Neutrophil (primary cell): ENCODE results near the gene LIPJ.

Experiments
- H3K27ac ChIP-seq: fragments of 200-600 bp; sonication (generic); 2 replicates; pipeline ENCODE4 v1.5.1; 2016; ENCODE audit warnings: mild to moderate bottlenecking, moderate library complexity
- H3K27me3 ChIP-seq: fragments of 200-600 bp; sonication (generic); 2 replicates; pipeline ENCODE4 v1.6.0; 2016; ENCODE audit warnings: mild to moderate bottlenecking
- H3K36me3 ChIP-seq: fragments of 200-600 bp; sonication (generic); 2 replicates; pipeline ENCODE4 v1.5.1; 2017
- H3K4me1 ChIP-seq, 2 experiments: fragments of 200-600 bp in 1 of 2; sonication (generic) in 1 of 2; 1 replicate in 1 of 2; 2 replicates in 1 of 2; pipeline versions ENCODE4 v1.5.1 to v1.6.1; 2013 to 2016; ENCODE audit warnings: low read depth in 1 of 2, low read length in 1 of 2, mild to moderate bottlenecking in 1 of 2, moderate library complexity in 1 of 2; ENCODE audit not compliant: control insufficient read depth in 1 of 2, insufficient read depth in 1 of 2
- H3K4me3 ChIP-seq, 2 experiments: fragments of 200-600 bp in 1 of 2; sonication (generic) in 1 of 2; 1 replicate in 1 of 2; 2 replicates in 1 of 2; pipeline ENCODE4 v1.5.1; 2013 to 2016; ENCODE audit warnings: low read depth in 1 of 2, low read length in 1 of 2, mild to moderate bottlenecking in 1 of 2, moderate library complexity in 1 of 2
- H3K9me3 ChIP-seq: fragments of 200-600 bp; sonication (generic); 2 replicates; pipeline ENCODE4 v1.5.1; 2016
- TF ChIP-seq, protein P1 (sequence below): fragments of 200-600 bp; sonication (generic); IDR thresholded peaks from 2 replicates; pipeline ENCODE4 v1.5.1; 2016; ENCODE audit warnings: antibody characterized with exemption

The LIPJ gene

DNA sequence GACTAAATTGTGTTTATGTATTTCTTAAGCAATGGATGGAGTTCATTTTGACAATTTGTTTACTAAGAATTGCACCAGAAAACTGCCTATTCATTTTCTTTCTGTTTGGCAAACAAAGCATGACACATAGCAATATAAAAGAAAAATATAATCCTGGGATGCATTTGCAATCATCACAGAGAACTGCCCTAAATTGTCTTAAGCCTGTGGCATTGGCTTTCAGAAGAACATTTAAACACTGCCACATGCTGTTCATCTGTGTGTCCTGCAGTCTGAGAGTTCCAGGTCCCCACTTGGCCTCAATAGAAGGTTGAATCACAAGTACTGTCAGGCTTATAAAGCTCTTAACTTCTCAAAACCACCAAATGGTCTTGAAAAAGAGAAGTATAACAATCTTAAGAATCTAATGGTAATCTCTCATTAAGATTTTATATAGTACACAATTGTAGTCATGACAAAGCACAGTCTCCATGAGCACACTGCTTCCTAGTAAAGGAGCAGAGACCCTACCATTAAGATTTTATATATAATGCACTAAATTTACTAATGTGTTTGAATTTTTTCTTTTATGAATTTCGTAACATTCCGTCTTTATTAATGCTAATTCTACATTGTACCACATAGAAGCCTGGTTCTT, 33.3 kb upstream of the LIPJ start:
- TF ChIP-seq, protein P1, sequence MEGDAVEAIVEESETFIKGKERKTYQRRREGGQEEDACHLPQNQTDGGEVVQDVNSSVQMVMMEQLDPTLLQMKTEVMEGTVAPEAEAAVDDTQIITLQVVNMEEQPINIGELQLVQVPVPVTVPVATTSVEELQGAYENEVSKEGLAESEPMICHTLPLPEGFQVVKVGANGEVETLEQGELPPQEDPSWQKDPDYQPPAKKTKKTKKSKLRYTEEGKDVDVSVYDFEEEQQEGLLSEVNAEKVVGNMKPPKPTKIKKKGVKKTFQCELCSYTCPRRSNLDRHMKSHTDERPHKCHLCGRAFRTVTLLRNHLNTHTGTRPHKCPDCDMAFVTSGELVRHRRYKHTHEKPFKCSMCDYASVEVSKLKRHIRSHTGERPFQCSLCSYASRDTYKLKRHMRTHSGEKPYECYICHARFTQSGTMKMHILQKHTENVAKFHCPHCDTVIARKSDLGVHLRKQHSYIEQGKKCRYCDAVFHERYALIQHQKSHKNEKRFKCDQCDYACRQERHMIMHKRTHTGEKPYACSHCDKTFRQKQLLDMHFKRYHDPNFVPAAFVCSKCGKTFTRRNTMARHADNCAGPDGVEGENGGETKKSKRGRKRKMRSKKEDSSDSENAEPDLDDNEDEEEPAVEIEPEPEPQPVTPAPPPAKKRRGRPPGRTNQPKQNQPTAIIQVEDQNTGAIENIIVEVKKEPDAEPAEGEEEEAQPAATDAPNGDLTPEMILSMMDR, result peak; percentile 66
- Histone ChIP-seq H3K36me3 (no peaks in the 10 kb centered on the region), H3K27ac (no peak overlapping the region), H3K4me3 (no peak overlapping the region), H3K9me3 (no peaks in the 10 kb centered on the region), H3K27me3 (no peaks in the 10 kb centered on the region), H3K4me1 (peaks cover 4% of the 10 kb centered on the region in 2 experiments)

DNA sequence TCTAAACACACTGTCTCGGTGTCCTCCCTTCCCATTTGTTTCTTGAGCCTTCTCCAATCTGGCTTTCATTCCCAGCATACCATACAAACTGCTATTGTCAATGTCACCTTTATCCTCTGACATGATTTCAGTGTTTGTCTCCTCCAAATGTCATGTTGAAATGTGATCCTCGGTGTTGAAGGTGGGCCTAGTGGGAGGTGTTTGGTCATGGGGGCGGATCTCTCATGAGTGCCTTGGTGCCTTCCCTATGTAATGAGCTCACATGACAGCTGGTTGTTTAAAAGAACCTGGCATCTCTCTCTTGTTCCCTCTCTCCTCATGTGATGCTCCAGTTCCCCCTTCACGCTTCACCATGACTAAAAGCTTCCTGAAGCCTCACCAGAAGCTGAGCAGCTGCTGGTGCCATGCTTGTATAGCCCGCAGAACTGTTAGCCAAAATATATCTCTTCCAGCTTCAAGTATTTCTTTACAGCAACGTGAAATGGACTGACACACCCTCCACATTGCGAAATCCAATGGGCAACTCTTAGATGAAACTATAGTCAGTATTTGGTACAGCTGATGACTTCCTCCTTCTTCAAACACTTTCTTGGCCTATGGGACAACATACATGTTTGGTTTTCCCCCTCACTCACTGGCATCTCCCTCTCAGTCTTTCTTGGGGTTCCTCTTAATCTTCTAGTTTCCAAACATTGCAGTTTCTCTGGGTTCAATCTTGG, 31.2 kb upstream of the LIPJ start:
- Histone ChIP-seq H3K27ac (no peak overlapping the region), H3K4me3 (no peak overlapping the region), H3K36me3 (no peaks in the 10 kb centered on the region), H3K9me3 (no peaks in the 10 kb centered on the region), H3K4me1 (peaks cover 4% of the 10 kb centered on the region in 2 experiments), H3K27me3 (no peaks in the 10 kb centered on the region)
- TF ChIP-seq, protein P1, result no peak

DNA sequence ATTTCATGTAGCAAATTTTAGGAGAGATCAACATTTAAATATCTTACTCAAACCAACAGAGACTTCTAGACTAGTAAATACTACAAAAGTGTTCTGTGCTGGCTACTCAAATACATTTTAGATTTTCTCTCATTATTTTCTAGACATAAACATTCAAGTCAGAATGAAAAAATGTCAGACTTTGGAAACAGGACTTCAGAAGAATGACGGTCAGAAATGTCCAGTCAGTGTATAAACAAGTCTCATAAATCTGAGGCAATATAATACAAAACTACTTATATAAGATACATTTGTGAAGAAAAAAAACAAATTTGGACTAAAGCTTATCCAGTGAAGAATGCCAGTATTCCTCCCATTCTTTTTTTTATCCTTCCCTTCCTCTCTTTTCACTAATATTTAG, 29.3 kb upstream of the LIPJ start:
- Histone ChIP-seq H3K4me1 (peaks cover 4% of the 10 kb centered on the region in 2 experiments), H3K27ac (no peak overlapping the region), H3K9me3 (no peaks in the 10 kb centered on the region), H3K36me3 (no peaks in the 10 kb centered on the region), H3K4me3 (no peak overlapping the region), H3K27me3 (no peaks in the 10 kb centered on the region)
- TF ChIP-seq, protein P1, result no peak

DNA sequence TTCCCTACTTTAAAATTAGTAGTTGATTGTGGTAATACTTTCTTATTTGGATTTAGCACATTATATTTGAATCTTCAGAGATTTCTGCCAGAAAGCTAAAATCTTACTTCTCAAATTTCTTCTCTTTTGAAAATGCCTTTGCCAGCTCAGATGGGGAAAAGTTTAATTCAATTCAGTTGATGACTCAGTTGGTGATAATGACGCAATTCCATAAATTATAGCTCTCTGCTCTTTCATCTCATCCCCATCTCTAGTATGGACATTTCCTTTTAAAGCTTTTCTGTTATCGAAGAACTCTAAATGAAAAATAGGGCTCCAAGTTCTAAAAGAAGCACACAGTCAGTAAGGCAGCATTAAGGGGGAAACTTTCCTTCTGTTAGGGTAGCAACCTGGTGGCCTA, 28.9 kb upstream of the LIPJ start:
- TF ChIP-seq, protein P1, result no peak
- no peaks in the 10 kb centered on the region for H3K36me3 ChIP-seq
- H3K27ac ChIP-seq, result no peak overlapping the region
- H3K4me3 ChIP-seq, result no peak overlapping the region
- no peaks in the 10 kb centered on the region for H3K27me3 ChIP-seq
- H3K9me3 ChIP-seq, result no peaks in the 10 kb centered on the region
- peaks cover 4% of the 10 kb centered on the region in 2 experiments for H3K4me1 ChIP-seq

DNA sequence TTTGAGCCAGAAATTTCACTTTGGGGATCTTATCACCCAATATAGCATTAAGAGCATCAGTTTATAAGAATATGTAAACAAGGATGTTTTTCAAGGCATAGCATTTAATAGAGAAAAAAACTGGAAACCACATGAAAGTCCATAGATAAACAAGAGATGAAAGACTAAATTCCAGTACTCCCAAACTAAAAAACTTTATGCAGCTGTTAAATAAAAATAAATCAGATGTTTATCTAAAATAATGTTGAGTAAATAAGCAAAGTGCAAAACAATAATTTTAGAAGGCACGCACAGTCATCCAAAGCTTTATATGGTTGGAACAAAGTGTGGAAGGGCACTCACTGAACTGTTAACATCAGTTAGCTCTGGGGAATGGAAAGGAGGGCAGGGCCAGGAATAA, 24.4 kb upstream of the LIPJ start:
- Histone ChIP-seq H3K9me3 (no peaks in the 10 kb centered on the region), H3K4me1 (no peaks in the 10 kb centered on the region), H3K4me3 (no peak overlapping the region), H3K27ac (no peak overlapping the region), H3K27me3 (no peaks in the 10 kb centered on the region), H3K36me3 (no peaks in the 10 kb centered on the region)
- TF ChIP-seq, protein P1, result no peak
